Mammary microvascular endothelial cell (primary cell): Measurements from ENCODE around the gene NCAPD3. TPM values are rescaled to one million over a fixed set of nuclear protein-coding genes. Genes with fewer than 3 reads are reported as not detected.

Experiments used
- total RNA-seq: library from RNA; depleted of rRNA; stranded (reverse); fragments of >200 nt; gene quantifications from 2 replicates; pipeline ENCODE4 v1.2.3, GENCODE V29; 2015

NCAPD3 gene
- total RNA-seq = 20.9 and 27.9 TPM in 2 replicates

GRCh38 chr11:134223836-134224709 is at the start of gene NCAPD3, which contains the start of gene VPS26B:
Gene NCAPD3 (minus strand): TSS chr11:134223967. CDS start chr11:134223926, 41 bp downstream.
Gene VPS26B (plus strand): TSS chr11:134224671. CDS start chr11:134225123, 452 bp downstream.

GRCh38 chr11:134253188-134253993 is 29.6 kb upstream of the NCAPD3 start, which contains the start of the genes ACAD8 and THYN1:
Gene ACAD8 (plus strand): TSS chr11:134253568. CDS start chr11:134253601, 33 bp downstream.
Gene THYN1 (minus strand): TSS chr11:134253352. CDS start chr11:134252882, 470 bp downstream.

Other genes starting within 250 kb of the NCAPD3 start
- gene JAM3, start 154.9 kb downstream of the NCAPD3 start, total RNA-seq = 47.0 and 52.6 TPM in 2 replicates
- gene VPS26B, start 704 bp upstream of the NCAPD3 start, total RNA-seq = 28.0 and 31.2 TPM in 2 replicates
- gene THYN1, start 29.4 kb upstream of the NCAPD3 start, total RNA-seq = 56.0 and 66.4 TPM in 2 replicates
- 15.9 and 18.5 TPM in 2 replicates for gene ACAD8, start 29.6 kb upstream of the NCAPD3 start, total RNA-seq
- not detected in 2 replicates for gene GLB1L3, start 52.4 kb upstream of the NCAPD3 start, total RNA-seq
- gene GLB1L2, start 108.0 kb upstream of the NCAPD3 start, total RNA-seq = 0.07 and 0.34 TPM in 2 replicates
- gene B3GAT1, start 188.3 kb upstream of the NCAPD3 start, total RNA-seq = not detected in 2 replicates